HepG2 (cell line): Measurements from ENCODE around the gene SEC16A. TPM values are rescaled to one million over a fixed set of nuclear protein-coding genes. Genes with fewer than 3 reads are reported as not detected.

Experiments used
- ATAC-seq: fragments of 200-7000 bp; cut with Tn5 transposase; 3 replicates; pipeline ENCODE4 v1.9.1; 2020; ENCODE audit warnings: mild to moderate bottlenecking, moderate library complexity
- BruUV-seq: library from RNA; stranded (reverse); fragments of 400-500 nt; replicated peaks from 2 replicates; lab custom pipeline; 2021; lab: Mats Ljungman, UMichigan
- CTCF ChIA-PET: fragments of 300-600 bp; formaldehyde crosslinking; extraction: SDS; loops from one replicate; lab custom pipeline; 2021; ENCODE audit warnings: low total read pairs, inconsistent platforms, low intra/inter-chr PET ratio; lab: Yijun Ruan, JAX
- POLR2A ChIA-PET: fragments of 350-600 bp; sonication (Branson Sonifier 250); formaldehyde crosslinking; loops from one replicate; lab custom pipeline; 2020; ENCODE audit warnings: antibody characterized with exemption, inconsistent platforms; lab: Yijun Ruan, JAX
- DNase-seq: peaks from one replicate; pipeline ENCODE4 v3.0.0-alpha.2; 2015; ENCODE audit warnings: low spot score
- FAIRE-seq: peaks from 3 replicates; lab custom pipeline; 2011; peaks lifted over from hg19 to GRCh38; lab: Jason Lieb, UNC
- H2AFZ ChIP-seq: one replicate; pipeline ENCODE4 v1.6.1; 2011; ENCODE audit warnings: low read length, inconsistent platforms
- H3K27ac ChIP-seq: fragments of 300-600 bp; 3 replicates; pipeline ENCODE4 v1.8.0; 2011; ENCODE audit warnings: mixed run types, mild to moderate bottlenecking, mixed read lengths, low read length, inconsistent platforms; ENCODE audit not compliant: insufficient read depth; ENCODE audit errors: extremely low read length
- H3K27me3 ChIP-seq, 2 experiments: fragments of 200-600 bp in 1 of 2; 2 replicates in 1 of 2; 3 replicates in 1 of 2; pipeline versions ENCODE4 v1.6.0 to v1.8.0; 2011; ENCODE audit warnings: low read length in 2 of 2, mild to moderate bottlenecking in 2 of 2, moderate library complexity in 2 of 2, inconsistent platforms in 1 of 2; ENCODE audit not compliant: insufficient read depth in 2 of 2, control insufficient read depth in 1 of 2
- H3K36me3 ChIP-seq, 2 experiments: fragments of 200-600 bp in 1 of 2; replicated peaks in 1 of 2; 2 replicates in 1 of 2; 3 replicates in 1 of 2; pipeline versions ENCODE4 v1.5.1 to v1.8.0; 2011; ENCODE audit warnings: low read length in 2 of 2, inconsistent platforms in 1 of 2; ENCODE audit not compliant: insufficient read depth in 2 of 2, control insufficient read depth in 1 of 2
- H3K4me1 ChIP-seq: 2 replicates; pipeline ENCODE4 v1.5.1; 2012; ENCODE audit warnings: low read length, inconsistent platforms; ENCODE audit not compliant: insufficient read depth
- H3K4me2 ChIP-seq: 2 replicates; pipeline ENCODE4 v1.6.0; 2011; ENCODE audit warnings: low read depth, low read length, inconsistent platforms
- H3K4me3 ChIP-seq, 3 experiments: fragments of 200-600 bp in 1 of 3; sonication (generic), shearing (Covaris generic) in 1 of 3; replicated peaks in 1 of 3; 2 replicates each; pipeline ENCODE4 v1.5.1; 2011 to 2016; ENCODE audit warnings: low read length in 3 of 3, inconsistent platforms in 2 of 3, low read depth in 2 of 3, mild to moderate bottlenecking in 2 of 3, control low read depth in 1 of 3, mixed read lengths in 1 of 3; ENCODE audit not compliant: insufficient read depth in 1 of 3
- H3K79me2 ChIP-seq: one replicate; pipeline ENCODE4 v1.6.1; 2011; ENCODE audit warnings: low read length, inconsistent platforms; ENCODE audit not compliant: insufficient read depth
- H3K9ac ChIP-seq: 2 replicates; pipeline ENCODE4 v1.6.0; 2011; ENCODE audit warnings: mild to moderate bottlenecking, low read depth, low read length, inconsistent platforms; ENCODE audit not compliant: insufficient read depth
- H3K9me3 ChIP-seq: 2 replicates; pipeline ENCODE4 v1.5.1; 2012; ENCODE audit warnings: mild to moderate bottlenecking, low read length
- H4K20me1 ChIP-seq: 2 replicates; pipeline ENCODE4 v1.6.0; 2011; ENCODE audit warnings: inconsistent platforms, mild to moderate bottlenecking, low read length, moderate library complexity; ENCODE audit not compliant: insufficient read depth
- AGO1 ChIP-seq: fragments of 200-400 bp; formaldehyde crosslinking; IDR thresholded peaks from 2 replicates; pipeline ENCODE4 v1.6.1; 2017; ENCODE audit warnings: mild to moderate bottlenecking, low read depth, low read length, moderate library complexity; ENCODE audit not compliant: poor library complexity, severe bottlenecking
- CHD2 ChIP-seq: IDR thresholded peaks from 2 replicates; pipeline ENCODE4 v1.6.1; 2011; ENCODE audit warnings: low read depth, low read length, improper control_type of control experiment
- DNMT3B ChIP-seq: conservative IDR thresholded peaks from 2 replicates; pipeline ENCODE4 v1.6.1; 2016; ENCODE audit warnings: missing biosample characterization, control low read depth
- GPN1 ChIP-seq: sonication (generic); formaldehyde crosslinking; IDR thresholded peaks from 2 replicates; pipeline ENCODE4 v1.5.1; 2020; ENCODE audit warnings: missing genetic modification reagents, borderline replicate concordance
- NFYC ChIP-seq: IDR thresholded peaks from 2 replicates; pipeline ENCODE4 v1.6.1; 2016; ENCODE audit warnings: missing genetic modification reagents, missing compliant biosample characterization
- PLRG1 ChIP-seq: fragments of 450-650 bp; conservative IDR thresholded peaks from 2 replicates; pipeline ENCODE4 v1.6.1; 2016
- RFX5 ChIP-seq: IDR thresholded peaks from 2 replicates; pipeline ENCODE4 v1.6.1; 2011; ENCODE audit warnings: low read depth, low read length, improper control_type of control experiment
- ZNF337 ChIP-seq: sonication (generic); formaldehyde crosslinking; IDR thresholded peaks from 2 replicates; pipeline ENCODE4 v1.5.1; 2020; ENCODE audit warnings: missing genetic modification reagents, low read depth, mild to moderate bottlenecking, borderline replicate concordance
- ZNF550 ChIP-seq: sonication (generic); formaldehyde crosslinking; IDR thresholded peaks from 2 replicates; pipeline ENCODE4 v1.4.0; 2020; ENCODE audit warnings: mild to moderate bottlenecking, missing genetic modification reagents, borderline replicate concordance
- ZNF781 ChIP-seq: sonication (generic); formaldehyde crosslinking; IDR thresholded peaks from 2 replicates; pipeline ENCODE4 v1.5.1; 2020; ENCODE audit warnings: borderline replicate concordance, mild to moderate bottlenecking, missing genetic modification reagents; ENCODE audit errors: not compliant biosample characterization
- WGBS: methylation state at CpG from one replicate; pipeline ENCODE4 v1.1.6; 2017; ENCODE audit warnings: low lambda C conversion rate; 5-methylcytosine and 5-hydroxymethylcytosine counted together
- in situ Hi-C: cut with HindIII; loops from 2 replicates; pipeline ENCODE4 v1.10.0; 2017; ENCODE audit warnings: low pct_unique_long_range_greater_than_20kb; ENCODE audit not compliant: extremely low pct_ligation_motif_present
- intact Hi-C: fragments of 100-400 bp; cut with micrococcal nuclease; formaldehyde crosslinking; loops from one replicate; pipeline ENCODE4 v1.10.0; 2022; ENCODE audit not compliant: unreplicated experiment
- polyA plus RNA-seq, 8 experiments: library from polyadenylated mRNA; depleted of rRNA in 3 of 8; stranded (reverse) in 7 of 8; unstranded in 1 of 8; fragments of >200 nt; fragmentation: Illumina TruSeq in 4 of 8; extraction: Trizol in 4 of 8; gene quantifications; 2 replicates each; pipeline versions ENCODE4 v1.2.1 to v1.2.3, GENCODE V29; 2011 to 2016; ENCODE audit warnings: low read depth in 4 of 8, missing spikeins in 1 of 8, mixed read lengths in 1 of 8; ENCODE audit not compliant: insufficient read depth in 1 of 8
- total RNA-seq, 5 experiments: library from RNA; depleted of rRNA; stranded (reverse); fragments of >200 nt; fragmentation: Illumina TruSeq; extraction: Trizol; gene quantifications; 2 replicates each; pipeline ENCODE4 v1.2.3, GENCODE V29; 2016; ENCODE audit warnings: low read depth in 1 of 5
- TF ChIP-seq, protein P1 (sequence below): sonication (generic); formaldehyde crosslinking; IDR thresholded peaks from 2 replicates; pipeline ENCODE4 v1.4.0; 2020; ENCODE audit warnings: missing genetic modification reagents

Gene SEC16A
- total and polyA plus RNA-seq, 2 of the 13 experiments (the other 11 are each of a cell fraction or from before 2014, with no cell fraction given): 15.9 to 18.9 TPM

DNA sequence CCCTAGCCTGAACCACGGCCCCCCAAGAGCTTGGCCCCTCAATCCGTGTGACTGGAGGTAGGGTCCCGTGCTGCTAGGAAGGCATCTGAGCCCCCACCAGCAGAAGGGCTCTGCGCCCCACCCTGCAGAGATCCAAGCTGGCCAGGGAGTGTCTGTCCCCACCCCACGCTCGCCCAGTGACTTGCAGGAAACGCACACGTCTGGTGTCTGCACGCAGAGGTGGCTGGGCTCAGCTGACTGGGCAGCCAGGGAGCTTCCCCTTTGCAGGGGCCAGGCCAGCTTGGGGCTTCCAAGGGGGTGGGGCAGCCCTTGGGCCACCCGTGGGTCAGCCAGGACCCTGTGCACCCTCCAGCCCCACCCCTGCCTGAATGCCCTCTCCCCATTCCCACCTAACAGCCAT lies 38.7 kb upstream of the SEC16A start:
- no peaks in the 10 kb centered on the region for H3K36me3 ChIP-seq
- H3K4me2 ChIP-seq: no peak overlapping the region
- H2AFZ ChIP-seq: no peak overlapping the region
- no peaks in the 10 kb centered on the region for H3K9me3 ChIP-seq
- peaks cover 42% of the 10 kb centered on the region for H3K4me1 ChIP-seq
- no peak overlapping the region for H3K4me3 ChIP-seq
- TF ChIP-seq PLRG1 (no peak), ZNF337 (CRISPR knock-in tag) (no peak), ZNF781 (CRISPR knock-in tag) (no peak), DNMT3B (CRISPR knock-in tag) (no peak), ZNF550 (CRISPR knock-in tag) (no peak), RFX5 (no peak), NFYC (CRISPR knock-in tag) (no peak), CHD2 (no peak), GPN1 (CRISPR knock-in tag) (no peak), AGO1 (no peak)
- TF ChIP-seq, protein P1, sequence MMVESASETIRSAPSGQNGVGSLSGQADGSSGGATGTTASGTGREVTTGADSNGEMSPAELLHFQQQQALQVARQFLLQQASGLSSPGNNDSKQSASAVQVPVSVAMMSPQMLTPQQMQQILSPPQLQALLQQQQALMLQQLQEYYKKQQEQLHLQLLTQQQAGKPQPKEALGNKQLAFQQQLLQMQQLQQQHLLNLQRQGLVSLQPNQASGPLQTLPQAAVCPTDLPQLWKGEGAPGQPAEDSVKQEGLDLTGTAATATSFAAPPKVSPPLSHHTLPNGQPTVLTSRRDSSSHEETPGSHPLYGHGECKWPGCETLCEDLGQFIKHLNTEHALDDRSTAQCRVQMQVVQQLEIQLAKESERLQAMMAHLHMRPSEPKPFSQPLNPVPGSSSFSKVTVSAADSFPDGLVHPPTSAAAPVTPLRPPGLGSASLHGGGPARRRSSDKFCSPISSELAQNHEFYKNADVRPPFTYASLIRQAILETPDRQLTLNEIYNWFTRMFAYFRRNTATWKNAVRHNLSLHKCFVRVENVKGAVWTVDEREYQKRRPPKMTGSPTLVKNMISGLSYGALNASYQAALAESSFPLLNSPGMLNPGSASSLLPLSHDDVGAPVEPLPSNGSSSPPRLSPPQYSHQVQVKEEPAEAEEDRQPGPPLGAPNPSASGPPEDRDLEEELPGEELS: no peak
- TF ChIP-seq, all 625 proteins: peak for 0
- no peak for FAIRE-seq
- WGBS: 100% methylated on average over 2 of the region's 10 CpGs
- DNase-seq: no peak
- ChIA-PET POLR2A (no interaction called here), CTCF (no interaction called here)
- in situ Hi-C loops (no loop called here), intact Hi-C loops (no loop called here)
- Histone ChIP-seq H3K27ac (no peak overlapping the region), H3K9ac (no peak overlapping the region), H3K79me2 (no peaks in the 10 kb centered on the region), H4K20me1 (no peaks in the 10 kb centered on the region), H3K27me3 (no peaks in the 10 kb centered on the region; a peak in 1 of 5 replicates)
- no TSS peak for BruUV-seq
- ATAC-seq: no peak
